ENCODE results near the gene DUSP28. TPM values are rescaled to one million over a fixed set of nuclear protein-coding genes. Genes with fewer than 3 reads are reported as not detected.

The DUSP28 gene
- total and polyA plus RNA-seq, 2 of the 13 experiments (the other 11 are each of a cell fraction or from before 2014, with no cell fraction given) = 5.2 to 8.6 TPM

DNA sequence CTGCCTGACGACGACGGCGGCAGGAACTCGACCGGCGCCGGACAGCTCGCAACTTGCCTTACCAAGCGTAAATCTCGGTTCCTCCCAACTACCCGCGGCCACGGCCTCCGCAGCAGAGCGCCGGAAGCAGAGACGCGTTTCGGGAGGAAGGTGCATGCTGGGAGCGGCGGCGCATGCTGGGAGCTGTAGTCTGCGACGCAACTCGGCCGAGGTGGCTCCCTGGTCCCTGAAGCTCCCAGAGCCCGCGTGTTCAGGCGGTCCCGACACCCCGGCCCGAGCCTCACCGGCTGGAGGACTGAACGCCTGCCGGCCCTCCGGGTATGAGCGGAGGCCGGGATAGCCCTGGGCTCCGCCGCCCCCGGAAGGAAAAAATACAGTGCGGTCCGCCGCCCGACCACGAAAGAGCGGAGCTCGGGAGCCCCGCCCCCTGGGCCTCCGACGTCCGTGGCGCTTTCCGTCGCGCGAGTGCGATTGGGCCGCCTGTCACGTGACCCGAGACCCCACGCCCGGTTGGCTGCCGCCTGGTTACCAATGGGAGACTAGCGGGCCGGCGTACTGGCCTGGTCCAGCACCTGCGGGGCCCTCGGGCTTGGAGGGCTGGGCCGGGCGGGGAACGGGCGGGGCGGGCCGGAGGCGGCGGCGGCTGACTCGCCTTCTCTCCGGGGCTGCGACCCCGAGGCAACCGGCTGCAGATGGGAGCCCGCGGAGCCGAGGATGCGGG is 26.2 kb downstream of the DUSP28 start, which contains the start of gene CAPN10 (continued):
- TF ChIP-seq, protein P1, sequence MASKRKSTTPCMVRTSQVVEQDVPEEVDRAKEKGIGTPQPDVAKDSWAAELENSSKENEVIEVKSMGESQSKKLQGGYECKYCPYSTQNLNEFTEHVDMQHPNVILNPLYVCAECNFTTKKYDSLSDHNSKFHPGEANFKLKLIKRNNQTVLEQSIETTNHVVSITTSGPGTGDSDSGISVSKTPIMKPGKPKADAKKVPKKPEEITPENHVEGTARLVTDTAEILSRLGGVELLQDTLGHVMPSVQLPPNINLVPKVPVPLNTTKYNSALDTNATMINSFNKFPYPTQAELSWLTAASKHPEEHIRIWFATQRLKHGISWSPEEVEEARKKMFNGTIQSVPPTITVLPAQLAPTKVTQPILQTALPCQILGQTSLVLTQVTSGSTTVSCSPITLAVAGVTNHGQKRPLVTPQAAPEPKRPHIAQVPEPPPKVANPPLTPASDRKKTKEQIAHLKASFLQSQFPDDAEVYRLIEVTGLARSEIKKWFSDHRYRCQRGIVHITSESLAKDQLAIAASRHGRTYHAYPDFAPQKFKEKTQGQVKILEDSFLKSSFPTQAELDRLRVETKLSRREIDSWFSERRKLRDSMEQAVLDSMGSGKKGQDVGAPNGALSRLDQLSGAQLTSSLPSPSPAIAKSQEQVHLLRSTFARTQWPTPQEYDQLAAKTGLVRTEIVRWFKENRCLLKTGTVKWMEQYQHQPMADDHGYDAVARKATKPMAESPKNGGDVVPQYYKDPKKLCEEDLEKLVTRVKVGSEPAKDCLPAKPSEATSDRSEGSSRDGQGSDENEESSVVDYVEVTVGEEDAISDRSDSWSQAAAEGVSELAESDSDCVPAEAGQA (IDR thresholded peaks at IDR 0.05; ENCODE audit: low read depth) = peak; percentile 90
- TF ChIP-seq, protein P1 (CRISPR knock-in tag; IDR thresholded peaks at IDR 0.05; ENCODE audit: borderline replicate concordance) = no peak
- TF ChIP-seq NR2F1 (CRISPR knock-in tag; IDR thresholded peaks at IDR 0.05) (peak in 1 of 2 experiments; percentile 8; a peak in 1 of 4 replicates), PHF8 (CRISPR knock-in tag; IDR thresholded peaks at IDR 0.05) (peak; percentile 98), ZNF530 (CRISPR knock-in tag; IDR thresholded peaks at IDR 0.05; ENCODE audit: low read depth) (no peak), MYC (CRISPR knock-in tag; IDR thresholded peaks at IDR 0.05; ENCODE audit: borderline replicate concordance) (peak; percentile 87), AKAP8 (CRISPR knock-in tag; IDR thresholded peaks at IDR 0.05) (peak; percentile 65), ZBTB4 (CRISPR knock-in tag; IDR thresholded peaks at IDR 0.05; ENCODE audit: borderline replicate concordance) (peak; percentile 67), KDM5A (IDR thresholded peaks at IDR 0.05; ENCODE audit: borderline replicate concordance, low read length) (peak; percentile 81; the same call in 1 of the 2 replicates), ZNF781 (CRISPR knock-in tag; IDR thresholded peaks at IDR 0.05; ENCODE audit: borderline replicate concordance, not compliant biosample characterization) (peak; percentile 71), SYNCRIP (IDR thresholded peaks at IDR 0.05; ENCODE audit: insufficient read depth, low read depth, low read length) (no peak), ZBTB25 (CRISPR knock-in tag; IDR thresholded peaks at IDR 0.05) (peak; percentile 75), POLR2AphosphoS2 (IDR thresholded peaks at IDR 0.05; ENCODE audit: low read depth, low read length) (0 out of 2 replicates have a peak, but pooled peaks have one; percentile 66), ZMYM2 (CRISPR knock-in tag; IDR thresholded peaks at IDR 0.05) (no peak), POLR2AphosphoS5 (IDR thresholded peaks at IDR 0.05; ENCODE audit: low read depth, low read length) (peak; percentile 87), WIZ (CRISPR knock-in tag; IDR thresholded peaks at IDR 0.05) (peak; percentile 94; the same call in 1 of the 2 replicates), ZNF30 (CRISPR knock-in tag; IDR thresholded peaks at IDR 0.05) (0 out of 2 replicates have a peak, but pooled peaks have one; percentile 18)
- TF ChIP-seq, protein P2, sequence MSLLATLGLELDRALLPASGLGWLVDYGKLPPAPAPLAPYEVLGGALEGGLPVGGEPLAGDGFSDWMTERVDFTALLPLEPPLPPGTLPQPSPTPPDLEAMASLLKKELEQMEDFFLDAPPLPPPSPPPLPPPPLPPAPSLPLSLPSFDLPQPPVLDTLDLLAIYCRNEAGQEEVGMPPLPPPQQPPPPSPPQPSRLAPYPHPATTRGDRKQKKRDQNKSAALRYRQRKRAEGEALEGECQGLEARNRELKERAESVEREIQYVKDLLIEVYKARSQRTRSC (CRISPR knock-in tag; IDR thresholded peaks at IDR 0.05; ENCODE audit: low read depth) = 0 out of 2 replicates have a peak, but pooled peaks have one; percentile 3
